ENCODE measurements around the gene BIK.

GRCh38 chr22:43168471-43169309 is 58.1 kb downstream of the BIK start:
- TF ChIP-seq CTCF (IDR thresholded peaks at IDR 0.05) (no peak), ATF6 (CRISPR knock-in tag; IDR thresholded peaks at IDR 0.05) (no peak), ESRRA (CRISPR knock-in tag; IDR thresholded peaks at IDR 0.05; ENCODE audit: borderline replicate concordance) (no peak), FOXK1 (CRISPR knock-in tag; IDR thresholded peaks at IDR 0.05) (no peak), MLX (CRISPR knock-in tag; IDR thresholded peaks at IDR 0.05) (no peak), ZBTB43 (CRISPR knock-in tag; IDR thresholded peaks at IDR 0.05) (no peak), AFF4 (CRISPR knock-in tag; IDR thresholded peaks at IDR 0.05; ENCODE audit: borderline replicate concordance) (no peak), ATF2 (CRISPR knock-in tag; IDR thresholded peaks at IDR 0.05; ENCODE audit: borderline replicate concordance, low read depth) (no peak), CBFB (CRISPR knock-in tag; IDR thresholded peaks at IDR 0.05; ENCODE audit: low read depth) (no peak), FOXJ3 (CRISPR knock-in tag; IDR thresholded peaks at IDR 0.05; ENCODE audit: borderline replicate concordance) (no peak), TEAD4 (CRISPR knock-in tag; IDR thresholded peaks at IDR 0.05) (no peak)

Measured in WTC11 (cell line).